Measurements from ENCODE around the gene KRTAP29-1. TPM values are rescaled to one million over a fixed set of nuclear protein-coding genes. Genes with fewer than 3 reads are reported as not detected.

The KRTAP29-1 gene
- total RNA-seq, 1 experiment from 2014 or later: not detected

- TF ChIP-seq IRF1 (CRISPR knock-in tag; IDR thresholded peaks at IDR 0.05): no peak
Measured at GRCh38 chr17:41335747-41336146, 33.1 kb upstream of the KRTAP29-1 start (continued).

- Mint-ChIP-seq H3K4me1 (no peaks in the 10 kb centered on the region), H3K4me3 (no peak overlapping the region), H3K27me3 (ENCODE audit: low read depth) (no peaks in the 10 kb centered on the region), H3K27ac (no peak overlapping the region), H3K36me3 (no peaks in the 10 kb centered on the region), H3K9me3 (peaks cover 4% of the 10 kb centered on the region; the same call in 1 of the 2 replicates)
- TF ChIP-seq FOXJ3 (CRISPR knock-in tag; IDR thresholded peaks at IDR 0.05; ENCODE audit: borderline replicate concordance): no peak
- no peak for TF ChIP-seq ZBTB43 (CRISPR knock-in tag; IDR thresholded peaks at IDR 0.05)
- TF ChIP-seq NFYB (CRISPR knock-in tag; conservative IDR thresholded peaks at IDR 0.05; ENCODE audit: low read depth): no peak
- DNase-seq (ENCODE audit: low spot score) (no peak), ATAC-seq (no peak)
- ChIA-PET POLR2A (no interaction called here), CTCF (interaction anchor here (1.1 to 1.4 kb wide), 2 partner anchors 83 to 328 kb away, joined by 3 read pairs; no protein-coding TSS in a partner anchor)
Measured at GRCh38 chr17:41334385-41335305, 32.0 kb upstream of the KRTAP29-1 start.

- Mint-ChIP-seq H3K27me3 (ENCODE audit: low read depth) (no peaks in the 10 kb centered on the region), H3K36me3 (no peaks in the 10 kb centered on the region), H3K4me3 (no peak overlapping the region), H3K4me1 (no peaks in the 10 kb centered on the region), H3K27ac (no peak overlapping the region), H3K9me3 (peaks cover 4% of the 10 kb centered on the region; the same call in 1 of the 2 replicates)
- CTCF ChIA-PET: interaction anchor here (1.4 kb wide), 1 partner anchor 84 kb away, joined by 3 read pairs; no protein-coding TSS in a partner anchor
- ATAC-seq (no peak), DNase-seq (ENCODE audit: low spot score) (no peak)
- POLR2A ChIA-PET: no interaction called here
- TF ChIP-seq ATF3 (CRISPR knock-in tag; conservative IDR thresholded peaks at IDR 0.05): no peak
- TF ChIP-seq SP1 (CRISPR knock-in tag; conservative IDR thresholded peaks at IDR 0.05): no peak
Measured at GRCh38 chr17:41333836-41334235, 31.2 kb upstream of the KRTAP29-1 start.

GRCh38 chr17:41333098-41333497 lies 30.4 kb upstream of the KRTAP29-1 start:
- ATAC-seq: no peak
- H3K27ac Mint-ChIP-seq: no peak overlapping the region
- ChIA-PET CTCF (no interaction called here), POLR2A (no interaction called here)
- DNase-seq (ENCODE audit: low spot score): no peak
- no peak for TF ChIP-seq MLX (CRISPR knock-in tag; IDR thresholded peaks at IDR 0.05)
- TF ChIP-seq TCF7 (CRISPR knock-in tag; IDR thresholded peaks at IDR 0.05; ENCODE audit: low read depth): no peak
- no peak for TF ChIP-seq TP53 (CRISPR knock-in tag; IDR thresholded peaks at IDR 0.05)
- no peak for TF ChIP-seq ZBTB43 (CRISPR knock-in tag; IDR thresholded peaks at IDR 0.05)
- TF ChIP-seq ZNF121 (CRISPR knock-in tag; IDR thresholded peaks at IDR 0.05): no peak
- TF ChIP-seq IRF2 (CRISPR knock-in tag; IDR thresholded peaks at IDR 0.05; ENCODE audit: borderline replicate concordance, low read depth): no peak
- TF ChIP-seq ESRRA (CRISPR knock-in tag; IDR thresholded peaks at IDR 0.05; ENCODE audit: borderline replicate concordance): no peak
- no peak for TF ChIP-seq ZNF396 (CRISPR knock-in tag; IDR thresholded peaks at IDR 0.05; ENCODE audit: borderline replicate concordance)
- TF ChIP-seq NFATC4 (CRISPR knock-in tag; IDR thresholded peaks at IDR 0.05): no peak
- no peak for TF ChIP-seq ATF6 (CRISPR knock-in tag; IDR thresholded peaks at IDR 0.05)
- no peak for TF ChIP-seq ATF1 (CRISPR knock-in tag; IDR thresholded peaks at IDR 0.05)
- TF ChIP-seq PREB (CRISPR knock-in tag; IDR thresholded peaks at IDR 0.05; ENCODE audit: borderline replicate concordance): no peak
- TF ChIP-seq CREB1 (CRISPR knock-in tag; IDR thresholded peaks at IDR 0.05): no peak
- no peak for TF ChIP-seq JAZF1 (CRISPR knock-in tag; IDR thresholded peaks at IDR 0.05)
- no peak for TF ChIP-seq GTF2I (CRISPR knock-in tag; conservative IDR thresholded peaks at IDR 0.05)
- TF ChIP-seq TEAD4 (CRISPR knock-in tag; IDR thresholded peaks at IDR 0.05): no peak
- no peaks in the 10 kb centered on the region for H3K36me3 Mint-ChIP-seq
- H3K4me3 Mint-ChIP-seq: no peak overlapping the region
- no peaks in the 10 kb centered on the region for H3K27me3 Mint-ChIP-seq (ENCODE audit: low read depth)
- no peaks in the 10 kb centered on the region for H3K4me1 Mint-ChIP-seq
- peaks cover 4% of the 10 kb centered on the region; the same call in 1 of the 2 replicates for H3K9me3 Mint-ChIP-seq

Measured in WTC11 (cell line).